ENCODE results near the gene LLGL2. TPM values are rescaled to one million over a fixed set of nuclear protein-coding genes. Genes with fewer than 3 reads are reported as not detected.
A peak's percentile ranks its signal among the peaks of the same experiment; 100 is the strongest.

Gene LLGL2
- total RNA-seq, 4 donors from 2014 or later, result 221 to 563 (median 300) TPM

DNA sequence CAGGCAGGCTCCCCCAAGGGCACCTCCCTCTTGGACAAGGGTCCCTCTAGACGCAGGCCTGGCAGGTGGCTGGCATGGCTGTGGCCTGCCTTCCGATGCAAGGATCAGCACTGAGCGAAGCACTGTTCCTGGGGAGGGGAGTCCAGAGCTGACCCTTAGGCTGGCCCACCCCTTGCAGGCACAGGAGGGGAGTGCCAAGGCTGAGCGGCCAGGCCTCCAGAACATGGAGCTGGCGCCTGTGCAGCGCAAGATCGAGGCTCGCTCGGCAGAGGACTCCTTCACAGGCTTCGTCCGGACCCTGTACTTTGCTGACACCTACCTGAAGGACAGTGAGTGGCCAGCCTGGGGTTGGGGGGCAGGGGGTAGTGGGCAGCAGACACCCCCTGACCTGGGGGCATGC, 45.3 kb downstream of the LLGL2 start:
- no peak for TF ChIP-seq POLR2A (IDR thresholded peaks at IDR 0.05)
- TF ChIP-seq, protein P1, sequence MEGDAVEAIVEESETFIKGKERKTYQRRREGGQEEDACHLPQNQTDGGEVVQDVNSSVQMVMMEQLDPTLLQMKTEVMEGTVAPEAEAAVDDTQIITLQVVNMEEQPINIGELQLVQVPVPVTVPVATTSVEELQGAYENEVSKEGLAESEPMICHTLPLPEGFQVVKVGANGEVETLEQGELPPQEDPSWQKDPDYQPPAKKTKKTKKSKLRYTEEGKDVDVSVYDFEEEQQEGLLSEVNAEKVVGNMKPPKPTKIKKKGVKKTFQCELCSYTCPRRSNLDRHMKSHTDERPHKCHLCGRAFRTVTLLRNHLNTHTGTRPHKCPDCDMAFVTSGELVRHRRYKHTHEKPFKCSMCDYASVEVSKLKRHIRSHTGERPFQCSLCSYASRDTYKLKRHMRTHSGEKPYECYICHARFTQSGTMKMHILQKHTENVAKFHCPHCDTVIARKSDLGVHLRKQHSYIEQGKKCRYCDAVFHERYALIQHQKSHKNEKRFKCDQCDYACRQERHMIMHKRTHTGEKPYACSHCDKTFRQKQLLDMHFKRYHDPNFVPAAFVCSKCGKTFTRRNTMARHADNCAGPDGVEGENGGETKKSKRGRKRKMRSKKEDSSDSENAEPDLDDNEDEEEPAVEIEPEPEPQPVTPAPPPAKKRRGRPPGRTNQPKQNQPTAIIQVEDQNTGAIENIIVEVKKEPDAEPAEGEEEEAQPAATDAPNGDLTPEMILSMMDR (IDR thresholded peaks at IDR 0.05), result no peak
- Histone ChIP-seq H3K4me1 (peaks cover 0 to 8% (median 2%) of the 10 kb centered on the region in 4 donors), H3K4me3 (no peak overlapping the region), H3K27ac (peak overlapping the region; percentile 22 to 70 (median 56)), H3K27me3 (no peaks in the 10 kb centered on the region), H3K36me3 (peaks cover 0 to 79% (median 0%) of the 10 kb centered on the region in 3 donors), H3K9me3 (no peaks in the 10 kb centered on the region)
- no peak for DNase-seq

DNA sequence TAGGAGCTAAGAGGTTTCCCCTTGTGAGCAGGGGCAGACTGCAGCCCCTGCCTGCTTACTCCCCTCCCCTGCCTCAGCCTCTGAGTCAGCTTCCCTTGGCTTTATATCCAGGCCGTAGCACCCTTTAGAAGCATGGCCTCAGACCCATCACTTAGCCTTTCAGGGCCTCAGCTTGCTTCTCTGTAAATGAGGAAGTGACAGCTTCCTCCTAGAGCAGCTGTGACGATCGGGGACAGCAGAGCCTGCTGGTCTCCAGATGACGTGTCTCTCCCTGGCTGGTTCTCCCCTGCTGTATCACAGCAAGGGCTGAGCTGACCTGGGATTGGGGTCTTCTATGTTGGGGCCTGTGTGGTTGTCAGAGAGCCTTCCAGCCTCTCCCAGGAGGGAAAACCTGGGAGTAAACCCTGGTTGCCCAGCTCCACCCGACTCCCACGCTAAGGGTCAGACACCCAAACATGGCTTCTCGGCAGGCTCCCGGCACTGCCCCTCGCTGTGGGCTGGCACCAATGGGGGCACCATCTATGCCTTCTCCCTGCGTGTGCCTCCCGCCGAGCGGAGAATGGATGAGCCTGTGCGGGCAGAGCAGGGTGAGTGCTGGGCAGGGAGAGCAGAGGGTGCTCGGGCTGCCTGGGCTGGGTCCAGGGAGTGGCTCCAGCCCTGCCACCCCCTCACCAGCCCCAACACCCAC, 45.8 kb downstream of the LLGL2 start:
- Histone ChIP-seq H3K27ac (peak overlapping the region; percentile 54 to 70 (median 56)), H3K4me3 (peak overlapping the region in 2 of 4 donors; percentile 6 to 13), H3K9me3 (no peaks in the 10 kb centered on the region), H3K36me3 (peaks cover 0 to 73% (median 0%) of the 10 kb centered on the region in 3 donors), H3K27me3 (no peaks in the 10 kb centered on the region), H3K4me1 (peaks cover 0 to 8% (median 3%) of the 10 kb centered on the region in 4 donors)
- no peak for TF ChIP-seq POLR2A (IDR thresholded peaks at IDR 0.05)
- TF ChIP-seq, protein P1 (IDR thresholded peaks at IDR 0.05), result no peak
- DNase-seq, result peak in 2 of 3 donors; percentile 77 to 85

DNA sequence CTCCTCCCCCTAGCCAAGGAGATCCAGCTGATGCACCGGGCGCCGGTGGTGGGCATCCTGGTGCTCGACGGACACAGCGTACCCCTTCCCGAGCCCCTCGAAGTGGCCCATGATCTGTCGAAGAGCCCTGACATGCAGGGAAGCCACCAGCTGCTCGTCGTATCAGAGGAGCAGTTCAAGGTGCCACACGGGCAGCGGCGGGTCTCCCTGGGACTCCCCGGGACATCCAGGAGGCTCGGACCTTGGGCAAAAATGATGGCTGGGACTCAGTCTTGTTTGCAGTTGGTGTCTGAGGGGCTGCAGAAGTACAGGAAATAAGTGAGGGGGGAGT, 46.4 kb downstream of the LLGL2 start:
- peak overlapping the region in 1 of 4 donors; percentile 13 for H3K4me3 ChIP-seq
- TF ChIP-seq, protein P1 (IDR thresholded peaks at IDR 0.05), result no peak
- no peak for TF ChIP-seq POLR2A (IDR thresholded peaks at IDR 0.05)
- H3K9me3 ChIP-seq, result no peaks in the 10 kb centered on the region
- H3K4me1 ChIP-seq, result peaks cover 0 to 5% (median 4%) of the 10 kb centered on the region in 4 donors
- no peaks in the 10 kb centered on the region for H3K27me3 ChIP-seq
- peaks cover 0 to 68% (median 0%) of the 10 kb centered on the region in 3 donors for H3K36me3 ChIP-seq
- DNase-seq, result no peak
- peak overlapping the region; percentile 54 to 70 (median 56) for H3K27ac ChIP-seq

DNA sequence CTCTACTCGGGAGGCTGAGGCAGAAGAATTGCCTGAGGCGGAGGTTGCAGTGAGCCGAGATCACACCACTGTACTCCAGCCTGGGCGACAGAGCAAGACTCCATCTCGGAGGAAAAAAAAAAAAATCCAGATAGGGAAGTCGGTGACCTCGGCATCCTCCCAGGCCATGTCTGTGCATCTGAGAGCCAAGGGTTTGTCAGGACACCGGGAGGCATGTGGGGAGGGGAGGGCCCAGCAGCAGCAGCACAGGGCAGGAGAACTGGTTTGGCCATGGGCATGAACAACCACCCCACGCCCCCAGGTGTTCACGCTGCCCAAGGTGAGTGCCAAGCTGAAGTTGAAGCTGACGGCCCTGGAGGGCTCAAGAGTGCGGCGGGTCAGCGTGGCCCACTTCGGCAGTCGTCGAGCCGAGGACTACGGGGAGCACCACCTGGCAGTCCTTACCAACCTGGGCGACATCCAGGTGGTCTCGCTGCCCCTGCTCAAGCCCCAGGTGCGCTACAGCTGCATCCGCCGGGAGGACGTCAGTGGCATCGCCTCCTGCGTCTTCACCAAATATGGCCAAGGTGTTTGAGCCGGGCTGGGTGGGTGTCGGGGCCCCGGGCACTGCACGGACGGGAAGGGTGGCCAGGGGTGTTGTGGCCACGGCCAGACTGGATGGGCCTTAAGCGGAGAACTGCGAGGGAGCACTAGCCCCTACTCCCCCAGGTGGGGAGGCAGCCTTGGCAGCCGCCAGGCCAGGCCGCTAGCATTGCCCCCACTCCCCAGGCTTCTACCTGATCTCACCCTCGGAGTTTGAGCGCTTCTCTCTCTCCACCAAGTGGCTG, 47.4 kb downstream of the LLGL2 start:
- Histone ChIP-seq H3K36me3 (peaks cover 0 to 62% (median 0%) of the 10 kb centered on the region in 3 donors), H3K27ac (no peak overlapping the region), H3K4me1 (peaks cover 0 to 15% (median 2%) of the 10 kb centered on the region in 4 donors), H3K9me3 (no peaks in the 10 kb centered on the region), H3K4me3 (no peak overlapping the region), H3K27me3 (no peaks in the 10 kb centered on the region)
- TF ChIP-seq, protein P1 (IDR thresholded peaks at IDR 0.05), result no peak
- no peak for TF ChIP-seq POLR2A (IDR thresholded peaks at IDR 0.05)
- DNase-seq, result no peak

DNA sequence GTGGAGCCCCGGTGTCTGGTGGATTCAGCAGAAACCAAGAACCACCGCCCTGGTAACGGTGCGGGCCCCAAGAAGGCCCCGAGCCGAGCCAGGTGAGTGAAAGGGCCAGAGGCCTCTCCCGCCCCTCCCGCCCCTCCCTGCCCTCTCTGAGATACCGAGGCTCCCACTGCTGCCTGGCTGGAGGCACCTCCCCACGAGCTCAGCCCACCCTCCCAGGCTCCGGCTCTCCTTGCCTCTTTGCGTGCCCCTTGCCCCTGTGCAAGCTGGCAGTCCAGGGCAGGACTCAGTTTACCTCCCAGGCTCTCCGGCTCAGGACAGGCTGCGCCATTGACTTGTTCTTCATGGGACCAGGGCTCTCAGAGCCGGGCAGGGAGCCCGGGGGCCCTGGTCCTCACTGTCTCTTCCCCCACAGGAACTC, 48.1 kb downstream of the LLGL2 start:
- Histone ChIP-seq H3K27ac (no peak overlapping the region), H3K9me3 (no peaks in the 10 kb centered on the region), H3K4me1 (peaks cover 0 to 21% (median 2%) of the 10 kb centered on the region in 4 donors), H3K36me3 (peaks cover 0 to 55% (median 0%) of the 10 kb centered on the region in 3 donors), H3K27me3 (no peaks in the 10 kb centered on the region), H3K4me3 (no peak overlapping the region)
- no peak for DNase-seq
- TF ChIP-seq POLR2A (IDR thresholded peaks at IDR 0.05), result no peak
- TF ChIP-seq, protein P1 (IDR thresholded peaks at IDR 0.05), result no peak
